Kasumi-1 (cell line): ENCODE results near the gene RARS2.

ENCODE experiments used
- DNase-seq, 2 experiments: peaks; one replicate each; lab custom pipeline; 2025; lab: John Stamatoyannopoulos, UW

The RARS2 gene

GRCh38 chr6:87573307-87574024 lies 16.3 kb downstream of the RARS2 start:
- DNase-seq: no peak

- DNase-seq: no peak
These were observed 16.9 kb downstream of the RARS2 start for GRCh38 chr6:87572883-87573282.

GRCh38 chr6:87572021-87572420 lies 17.8 kb downstream of the RARS2 start:
- DNase-seq: no peak

GRCh38 chr6:87561017-87561416 lies 28.8 kb downstream of the RARS2 start:
- DNase-seq: no peak

GRCh38 chr6:87558446-87558845 lies 31.3 kb downstream of the RARS2 start:
- DNase-seq: no peak

GRCh38 chr6:87555506-87555905 lies 34.3 kb downstream of the RARS2 start:
- DNase-seq: no peak

- DNase-seq: no peak
These were observed 36.5 kb downstream of the RARS2 start for GRCh38 chr6:87553159-87553765.

- DNase-seq: no peak
These were observed 38.0 kb downstream of the RARS2 start for GRCh38 chr6:87551799-87552198.

GRCh38 chr6:87544474-87544735 lies 45.4 kb downstream of the RARS2 start:
- DNase-seq: no peak

GRCh38 chr6:87543696-87544473 lies 45.9 kb downstream of the RARS2 start:
- DNase-seq: no peak

- no peak for DNase-seq
These were observed 48.0 kb downstream of the RARS2 start for GRCh38 chr6:87541744-87542143.

- no peak for DNase-seq
These were observed 48.7 kb downstream of the RARS2 start for GRCh38 chr6:87541041-87541440.

GRCh38 chr6:87540539-87540938 lies 49.2 kb downstream of the RARS2 start:
- no peak for DNase-seq

- no peak for DNase-seq
These were observed 50.2 kb downstream of the RARS2 start for GRCh38 chr6:87539554-87539953.

GRCh38 chr6:87538510-87539260 lies 51.1 kb downstream of the RARS2 start:
- DNase-seq: no peak

- DNase-seq: no peak
These were observed 55.3 kb downstream of the RARS2 start for GRCh38 chr6:87534377-87535047.

- DNase-seq: no peak
These were observed 60.6 kb downstream of the RARS2 start for GRCh38 chr6:87529221-87529620.

- no peak for DNase-seq
These were observed 67.1 kb downstream of the RARS2 start for GRCh38 chr6:87522686-87523085.

- no peak for DNase-seq
These were observed 71.3 kb downstream of the RARS2 start for GRCh38 chr6:87518453-87518852.

GRCh38 chr6:87514831-87515230 lies 75.0 kb downstream of the RARS2 start:
- DNase-seq: no peak

- DNase-seq: no peak
These were observed 85.3 kb downstream of the RARS2 start for GRCh38 chr6:87504441-87504840.
